Nephron progenitor cell (in vitro differentiated cells): ENCODE data around the gene CPED1.
A peak's percentile ranks its signal among the peaks of the same experiment; 100 is the strongest.

Experiments
- DNase-seq: peaks from one replicate; pipeline ENCODE4 v3.0.0; 2021
- H3K27ac Mint-ChIP-seq: 2 replicates; pipeline ENCODE4 v1.8.0; 2021; ENCODE audit warnings: mild to moderate bottlenecking, moderate library complexity, mixed read lengths
- H3K27me3 Mint-ChIP-seq: 2 replicates; pipeline ENCODE4 v1.8.0; 2021; ENCODE audit warnings: mild to moderate bottlenecking, low read depth, mixed read lengths; ENCODE audit not compliant: poor library complexity
- H3K36me3 Mint-ChIP-seq: 2 replicates; pipeline ENCODE4 v1.8.0; 2021; ENCODE audit warnings: low read depth, mixed read lengths
- H3K4me1 Mint-ChIP-seq: 2 replicates; pipeline ENCODE4 v1.8.0; 2021; ENCODE audit warnings: mixed read lengths
- H3K4me3 Mint-ChIP-seq: 2 replicates; pipeline ENCODE4 v1.8.0; 2021; ENCODE audit warnings: mild to moderate bottlenecking, moderate library complexity, mixed read lengths
- H3K9me3 Mint-ChIP-seq: 2 replicates; pipeline ENCODE4 v1.8.0; 2021; ENCODE audit warnings: mild to moderate bottlenecking, moderate library complexity, mixed read lengths
- CTCF ChIP-seq: fragments of 200-600 bp; sonication (generic); IDR thresholded peaks from 2 replicates; pipeline ENCODE4 v1.5.0; 2021; ENCODE audit warnings: antibody characterized with exemption

CPED1 gene

DNA sequence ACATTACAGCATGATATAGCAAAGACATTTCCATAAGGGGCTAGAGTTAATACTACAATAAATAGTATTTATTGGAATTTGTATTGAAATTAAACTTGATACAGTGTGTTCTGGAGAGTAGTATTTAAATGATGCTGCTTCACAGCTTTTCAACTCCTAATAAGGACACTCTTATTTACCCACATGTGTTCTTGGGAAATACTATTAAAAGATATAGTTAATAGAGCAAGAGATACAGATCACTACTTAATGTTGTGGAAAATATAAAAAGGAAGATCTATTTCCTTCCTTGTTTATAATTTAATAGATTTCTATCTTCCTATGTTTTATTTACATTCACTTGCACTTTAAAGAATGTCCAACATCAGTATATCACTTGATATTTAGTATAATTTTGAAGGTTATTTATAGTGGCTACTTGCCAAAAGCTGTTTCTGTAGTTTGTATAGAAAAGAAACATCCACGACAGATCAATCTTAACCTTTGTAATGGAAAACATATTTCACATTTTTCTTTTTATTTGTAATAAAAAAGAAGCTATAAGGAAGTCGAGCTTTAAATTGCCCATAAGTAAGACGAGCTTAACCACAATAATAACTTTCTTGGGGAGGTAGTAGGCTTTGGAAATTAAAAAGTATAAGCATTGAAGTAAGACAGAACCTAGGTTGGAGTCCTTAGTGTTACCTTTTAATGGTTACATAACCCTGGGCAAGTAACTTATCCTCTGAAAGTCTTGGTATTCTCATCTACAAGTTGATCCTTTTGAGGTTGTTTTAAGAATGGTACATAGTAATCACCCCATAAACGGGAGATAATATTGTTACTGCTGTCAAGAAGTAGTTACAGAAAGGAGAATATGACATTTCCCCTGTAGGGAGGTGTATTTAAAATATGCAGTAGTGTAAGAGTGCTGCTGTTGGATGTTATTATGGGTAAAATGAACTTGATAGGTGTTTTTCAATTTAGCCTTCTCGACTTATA, 32.8 kb downstream of the CPED1 start:
- peaks cover 10% of the 10 kb centered on the region for H3K9me3 Mint-ChIP-seq
- H3K4me3 Mint-ChIP-seq = no peak overlapping the region
- DNase-seq = no peak
- H3K27me3 Mint-ChIP-seq = no peaks in the 10 kb centered on the region
- H3K36me3 Mint-ChIP-seq = peaks cover 10% of the 10 kb centered on the region
- peaks cover 55% of the 10 kb centered on the region for H3K4me1 Mint-ChIP-seq
- H3K27ac Mint-ChIP-seq = no peak overlapping the region
- no peak for TF ChIP-seq CTCF

DNA sequence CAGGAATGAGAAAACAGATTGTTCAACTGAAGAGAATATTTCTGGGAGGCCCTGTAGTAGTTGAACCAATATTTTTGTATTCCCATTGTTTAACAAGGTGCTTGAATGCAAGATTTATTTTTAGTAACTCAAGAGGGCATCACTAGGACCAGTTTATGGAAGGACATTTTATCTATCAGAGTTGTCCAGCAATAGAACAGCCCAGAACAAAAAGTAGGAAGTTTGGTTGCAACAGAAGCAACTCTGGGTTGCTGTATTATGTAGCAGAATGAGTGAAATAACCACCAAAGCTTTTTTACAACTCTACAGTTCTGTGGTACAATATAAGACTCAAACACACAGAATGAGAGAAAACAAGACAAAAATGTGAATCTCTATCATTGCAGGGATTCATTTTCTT, 34.7 kb downstream of the CPED1 start:
- no peak for DNase-seq
- Mint-ChIP-seq H3K36me3 (peaks cover 19% of the 10 kb centered on the region), H3K27ac (peak overlapping the region; percentile 98), H3K27me3 (no peaks in the 10 kb centered on the region), H3K4me1 (peaks cover 61% of the 10 kb centered on the region), H3K4me3 (no peak overlapping the region), H3K9me3 (peaks cover 22% of the 10 kb centered on the region)
- TF ChIP-seq CTCF = no peak

DNA sequence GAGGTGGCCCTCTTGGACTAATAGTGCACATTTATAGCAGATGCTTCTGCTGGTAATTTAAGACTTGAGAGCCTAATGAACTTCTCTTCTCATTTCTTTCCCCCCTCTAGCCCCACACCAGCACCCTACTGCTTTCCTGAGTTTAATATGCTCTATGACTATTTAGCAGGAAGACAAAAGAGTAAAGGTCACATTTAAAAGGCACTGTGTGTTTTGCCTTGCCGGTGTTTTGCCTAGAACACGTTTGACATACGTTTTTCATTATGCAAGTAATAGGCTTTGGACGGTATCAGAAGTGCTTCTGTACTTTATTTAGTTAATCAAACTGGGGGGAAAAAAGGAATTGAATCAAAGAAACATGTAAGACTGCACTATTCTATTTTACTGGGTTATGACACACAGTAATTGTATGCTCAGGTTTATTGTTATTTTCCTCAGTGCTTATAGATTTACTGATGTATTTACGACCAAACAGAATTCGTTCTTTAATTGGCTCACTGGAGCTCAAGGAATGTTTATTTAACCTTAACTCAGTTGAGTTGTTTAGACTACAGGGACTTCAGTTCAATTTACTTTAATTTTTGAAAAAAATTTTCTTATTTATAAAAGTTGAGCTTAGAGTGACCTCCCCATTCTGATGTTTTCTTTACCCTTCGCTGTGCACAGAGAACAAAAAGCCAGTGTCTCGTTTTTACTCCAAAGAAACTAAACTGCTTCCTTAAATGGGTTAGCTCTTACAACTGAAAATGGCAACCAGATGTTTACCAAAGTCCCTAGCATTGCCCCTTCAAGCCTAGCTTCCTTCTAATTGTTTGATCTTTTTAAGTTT, 35.4 kb downstream of the CPED1 start:
- DNase-seq = no peak
- Mint-ChIP-seq H3K9me3 (peaks cover 22% of the 10 kb centered on the region), H3K27ac (peak overlapping the region; percentile 98), H3K36me3 (peaks cover 19% of the 10 kb centered on the region), H3K4me1 (peaks cover 65% of the 10 kb centered on the region), H3K4me3 (peak overlapping the region; percentile 47), H3K27me3 (no peaks in the 10 kb centered on the region)
- no peak for TF ChIP-seq CTCF

DNA sequence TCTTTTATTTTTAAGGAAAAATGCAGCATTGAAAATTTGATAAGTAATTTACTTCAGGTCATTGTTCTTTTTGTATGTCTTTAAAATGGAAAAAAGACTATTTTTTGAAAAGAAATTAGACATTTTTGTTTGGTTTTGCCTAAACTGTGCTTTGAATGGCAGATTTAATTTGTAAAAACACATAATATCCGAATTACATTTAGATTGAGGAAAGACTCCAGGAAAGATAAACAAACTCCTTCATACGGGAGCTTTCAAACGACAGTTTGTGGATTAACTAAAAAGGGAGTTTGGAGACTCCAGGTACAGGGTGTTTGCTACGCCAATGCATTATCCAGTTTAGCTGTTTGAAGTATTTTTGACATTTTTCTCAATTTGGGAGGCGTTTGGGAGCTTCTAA, 36.1 kb downstream of the CPED1 start:
- DNase-seq = no peak
- Mint-ChIP-seq H3K36me3 (peaks cover 19% of the 10 kb centered on the region), H3K27me3 (no peaks in the 10 kb centered on the region), H3K4me1 (peaks cover 65% of the 10 kb centered on the region), H3K4me3 (peak overlapping the region; percentile 63), H3K9me3 (peaks cover 22% of the 10 kb centered on the region), H3K27ac (peak overlapping the region; percentile 98)
- TF ChIP-seq CTCF = no peak

GRCh38 chr7:121026159-121026558, 37.6 kb downstream of the CPED1 start:
- DNase-seq = no peak
- H3K9me3 Mint-ChIP-seq = peaks cover 22% of the 10 kb centered on the region
- H3K36me3 Mint-ChIP-seq = peaks cover 19% of the 10 kb centered on the region
- no peaks in the 10 kb centered on the region for H3K27me3 Mint-ChIP-seq
- H3K4me3 Mint-ChIP-seq = no peak overlapping the region
- H3K4me1 Mint-ChIP-seq = peaks cover 65% of the 10 kb centered on the region
- TF ChIP-seq CTCF = no peak
- peak overlapping the region; percentile 7 for H3K27ac Mint-ChIP-seq
